Stimulated activated CD8-positive, alpha-beta memory T cell treated with anti-CD3 and anti-CD28 coated beads, Interleukin-15, amount 100 ng/mL, for 1 hour (primary cell): ENCODE measurements around the gene MPHOSPH9.

ENCODE experiments used
- DNase-seq: peaks from one replicate; pipeline ENCODE4 v3.0.0-alpha.2; 2020; ENCODE audit warnings: low read depth

Gene MPHOSPH9

DNA sequence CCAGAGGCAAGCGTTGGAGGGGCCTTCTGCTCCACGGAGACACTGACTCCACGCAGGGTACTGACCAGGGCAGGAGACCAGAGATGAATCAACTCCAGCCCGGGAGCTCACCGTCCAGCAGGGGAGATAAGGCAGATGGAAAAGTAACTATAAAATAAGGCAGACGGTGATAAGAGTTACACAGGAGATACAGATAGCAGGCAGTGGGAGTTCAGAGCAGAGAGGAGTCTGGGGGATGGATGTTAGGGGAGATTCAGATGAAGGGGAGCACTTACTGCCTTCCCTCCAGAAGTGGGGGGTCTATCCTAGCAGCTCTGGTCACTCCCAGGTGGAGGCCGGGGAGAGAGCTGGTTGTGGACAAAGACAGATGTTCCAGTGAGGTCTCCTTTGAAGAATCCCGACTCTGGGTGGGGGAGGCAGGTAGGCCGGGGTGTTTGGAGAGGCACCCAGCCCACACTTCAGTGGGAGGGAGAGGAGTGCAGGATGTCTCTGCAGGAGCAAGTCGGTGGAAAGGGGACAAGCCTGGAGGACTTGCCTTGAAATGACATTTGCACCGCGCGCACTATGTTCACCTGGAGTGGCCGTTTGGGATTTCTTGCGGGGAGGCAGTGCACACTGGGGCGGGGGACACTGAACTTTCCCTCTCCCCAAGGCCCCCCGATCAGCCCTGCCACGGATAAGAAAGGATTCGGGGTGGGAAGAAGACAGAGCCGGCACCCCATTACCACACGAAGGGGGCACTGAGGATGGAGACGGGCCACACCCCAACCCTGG, 83.3 kb downstream of the MPHOSPH9 start:
- no peak for DNase-seq

DNA sequence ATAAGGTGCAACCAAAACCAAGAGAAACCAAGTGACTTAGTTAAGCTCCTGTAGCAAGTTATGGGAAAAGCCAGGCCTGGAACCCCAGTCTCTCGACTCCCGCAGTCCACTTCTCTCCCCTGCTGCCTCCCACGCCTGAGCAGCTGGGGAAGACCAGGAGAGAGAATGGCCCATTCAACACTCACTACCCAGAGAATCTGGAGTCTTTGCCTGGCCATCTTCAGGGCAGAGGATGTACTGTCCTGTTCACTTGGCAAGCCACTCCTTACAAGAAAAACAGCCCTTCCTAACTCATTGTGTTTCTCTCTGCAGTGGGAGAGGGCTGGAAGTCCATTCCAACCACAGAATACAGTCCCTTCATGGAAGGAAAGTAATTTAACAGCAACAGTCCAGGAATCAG, 83.9 kb downstream of the MPHOSPH9 start:
- DNase-seq: no peak

DNA sequence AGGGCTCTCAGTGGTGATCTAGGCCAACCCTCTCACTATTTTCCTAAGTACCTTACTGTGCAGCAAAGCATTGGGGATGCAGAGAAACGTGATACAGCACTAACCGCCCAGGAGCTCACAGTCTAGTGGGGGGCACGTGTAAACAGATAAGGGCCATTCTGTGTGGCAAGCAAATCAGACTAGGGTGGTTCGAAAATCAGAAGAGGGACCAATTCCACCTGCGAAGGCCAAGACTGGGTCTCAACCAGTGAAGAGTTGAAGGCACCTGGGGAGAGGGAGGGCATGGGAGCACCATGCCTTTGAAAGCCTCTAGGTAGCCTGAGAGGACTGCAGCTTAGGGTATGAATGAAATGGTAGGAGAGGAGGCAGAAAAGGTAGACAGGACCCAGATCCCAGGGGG, 84.3 kb downstream of the MPHOSPH9 start:
- no peak for DNase-seq

DNA sequence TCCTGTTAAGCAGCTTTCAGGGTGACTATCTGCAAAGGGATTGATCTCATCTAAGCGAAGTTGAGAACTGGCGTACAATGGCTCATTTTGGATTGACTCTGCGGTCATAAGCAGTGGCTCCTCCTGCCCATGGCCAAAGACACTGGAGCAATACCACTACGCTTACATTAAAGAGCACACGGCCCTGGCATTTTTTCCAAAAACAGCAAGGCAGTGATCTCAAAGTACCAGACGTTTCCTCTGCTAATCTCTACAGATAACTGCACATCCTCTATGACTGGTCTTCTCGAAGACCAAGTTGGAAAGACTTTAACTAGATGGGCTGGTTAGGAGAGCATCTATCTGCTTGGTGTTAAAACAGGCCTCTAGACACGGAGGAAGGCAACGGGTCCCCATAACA, 84.7 kb downstream of the MPHOSPH9 start:
- DNase-seq: no peak

DNA sequence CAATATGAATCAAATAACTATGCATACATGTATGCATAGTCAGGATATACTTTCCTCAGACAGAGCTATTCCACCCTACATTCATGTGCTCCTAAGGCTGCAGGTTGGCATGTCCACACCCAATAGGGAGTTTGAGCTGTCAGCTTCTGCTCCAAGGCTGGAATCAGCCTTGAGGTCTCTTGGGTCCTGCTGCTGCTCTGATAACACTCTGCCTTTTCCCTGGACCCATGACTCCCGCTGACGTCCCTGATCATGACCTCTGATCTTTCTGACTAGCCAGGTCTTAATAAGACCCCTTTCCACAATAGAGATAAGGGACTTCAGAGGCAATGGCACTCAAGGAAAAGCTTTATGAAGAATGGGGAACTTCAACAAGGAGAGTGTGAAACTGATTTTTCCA, 87.7 kb downstream of the MPHOSPH9 start:
- no peak for DNase-seq

DNA sequence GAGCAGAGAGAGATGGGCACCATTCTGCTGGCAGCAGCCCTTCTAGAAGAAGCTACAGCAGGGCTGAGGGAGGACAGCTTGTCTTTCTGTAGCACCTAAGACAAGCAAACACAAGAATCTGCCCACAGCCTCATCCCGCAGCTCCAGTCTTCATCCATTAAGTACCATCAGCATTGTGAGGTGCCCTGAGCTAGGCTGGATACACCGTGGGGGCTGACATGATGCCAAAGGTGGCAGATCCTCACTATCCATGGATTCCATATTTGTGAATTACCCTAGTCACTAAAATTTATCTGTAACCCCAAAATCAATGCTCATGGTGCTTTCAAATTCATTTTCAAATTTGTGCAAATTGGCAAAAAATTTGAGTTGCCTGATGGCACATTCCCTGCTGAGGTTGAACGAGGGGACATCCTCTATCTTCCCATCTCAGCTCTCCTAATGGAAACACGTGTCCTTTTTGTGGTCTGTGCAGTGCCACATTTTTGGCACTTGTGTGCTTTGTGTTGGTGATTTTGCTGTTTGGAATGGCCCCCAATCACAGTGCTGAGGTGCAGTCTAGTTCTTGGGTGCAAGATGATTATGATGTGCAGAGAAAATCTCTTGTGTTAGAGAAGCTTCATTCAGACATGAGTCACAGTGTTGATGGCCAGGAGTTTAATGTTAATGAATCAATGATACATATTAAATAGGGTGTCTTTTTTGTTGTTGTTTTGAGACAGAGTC, 89.0 kb downstream of the MPHOSPH9 start:
- DNase-seq: no peak

- no peak for DNase-seq
These were observed 89.8 kb downstream of the MPHOSPH9 start for GRCh38 chr12:123142921-123143735.

- no peak for DNase-seq
These were observed 90.5 kb downstream of the MPHOSPH9 start for GRCh38 chr12:123142518-123142840.

DNA sequence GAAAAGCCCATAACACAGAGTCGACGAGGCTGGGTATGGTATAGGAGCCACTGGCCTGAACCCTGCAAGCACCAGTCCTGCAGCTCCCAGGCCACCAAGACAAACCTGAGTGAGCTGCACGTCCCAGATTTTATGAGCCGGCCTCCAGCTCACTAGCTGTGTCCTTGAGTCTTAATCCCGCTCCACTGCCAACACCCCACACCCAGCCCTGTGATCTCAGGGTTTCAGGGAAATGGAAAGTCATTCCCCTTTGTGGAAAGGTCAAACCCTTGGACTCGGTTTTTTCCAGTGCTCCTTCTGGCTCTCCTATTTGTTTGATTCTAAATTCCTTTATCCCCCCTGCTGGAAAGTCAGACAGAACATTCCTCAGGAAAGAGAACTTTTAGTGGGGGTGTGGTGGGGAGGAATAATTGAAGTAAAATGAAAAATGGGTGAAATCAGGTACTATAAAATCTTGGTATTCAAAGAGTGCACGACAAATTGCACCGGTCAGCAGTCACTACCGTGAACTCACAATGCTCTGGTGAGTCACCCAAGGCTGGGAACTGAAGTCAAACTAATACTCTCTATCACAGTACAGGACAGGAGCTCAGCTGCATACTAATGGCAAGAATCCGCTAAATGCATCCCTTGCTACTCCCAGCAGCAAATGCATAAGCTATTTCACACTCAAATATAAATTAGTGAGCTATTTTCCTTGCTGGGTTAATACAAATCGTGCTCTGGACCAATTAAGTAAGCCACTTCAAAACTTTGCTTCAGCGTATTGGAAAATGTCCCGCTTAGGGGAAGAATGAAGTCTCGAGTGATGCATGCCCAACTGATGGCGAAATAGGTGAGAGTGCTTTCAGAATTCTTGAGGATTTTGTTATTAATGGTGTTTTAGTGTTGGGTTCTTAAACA, 91.1 kb downstream of the MPHOSPH9 start:
- no peak for DNase-seq

DNA sequence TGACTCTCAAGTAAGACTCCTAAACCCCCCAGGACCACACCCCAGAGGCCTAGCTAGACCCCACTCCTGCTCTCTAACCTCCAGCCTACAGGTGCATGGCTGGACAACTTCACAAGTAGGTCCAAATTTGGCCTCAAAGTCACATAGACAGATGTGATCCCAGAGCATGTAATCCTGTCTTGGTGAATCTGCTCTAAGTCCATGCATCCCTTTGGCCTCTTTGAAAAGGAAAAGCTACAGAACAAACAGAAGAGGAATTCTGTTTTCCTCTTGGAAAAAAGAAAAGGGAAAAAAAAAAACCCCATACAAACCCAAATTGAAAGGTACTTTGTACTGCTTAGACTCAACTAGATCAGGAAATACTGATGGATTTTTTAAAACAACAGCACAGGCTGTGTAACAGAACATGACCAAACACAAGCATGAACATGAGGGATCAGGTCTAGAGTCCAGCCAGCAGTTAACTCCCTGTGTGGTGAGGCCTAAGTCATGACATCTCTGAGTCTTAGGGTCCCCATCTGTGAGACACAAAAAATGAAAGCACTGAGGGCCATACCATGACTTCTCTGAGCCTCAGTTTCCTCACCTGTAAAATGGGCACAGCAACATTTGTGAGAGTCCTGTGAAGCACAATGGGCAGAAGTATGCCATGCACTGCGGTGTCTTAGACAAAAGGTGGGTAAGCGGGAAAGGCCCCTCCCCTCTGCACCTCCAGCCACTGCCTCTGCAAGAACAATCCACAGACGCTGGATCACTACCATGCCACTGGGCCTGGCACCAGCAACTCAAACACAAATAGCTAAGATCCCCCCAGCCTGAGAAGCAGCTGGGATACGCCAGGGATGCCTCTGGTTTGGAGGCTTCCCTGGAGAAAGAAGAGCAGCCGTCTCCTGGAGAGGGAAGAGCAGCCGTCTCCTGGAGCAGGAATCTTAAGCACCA, 92.0 kb downstream of the MPHOSPH9 start:
- DNase-seq: no peak

GRCh38 chr12:123139926-123140675, 92.8 kb downstream of the MPHOSPH9 start:
- no peak for DNase-seq

GRCh38 chr12:123135688-123136087, 97.3 kb downstream of the MPHOSPH9 start:
- DNase-seq: no peak

DNA sequence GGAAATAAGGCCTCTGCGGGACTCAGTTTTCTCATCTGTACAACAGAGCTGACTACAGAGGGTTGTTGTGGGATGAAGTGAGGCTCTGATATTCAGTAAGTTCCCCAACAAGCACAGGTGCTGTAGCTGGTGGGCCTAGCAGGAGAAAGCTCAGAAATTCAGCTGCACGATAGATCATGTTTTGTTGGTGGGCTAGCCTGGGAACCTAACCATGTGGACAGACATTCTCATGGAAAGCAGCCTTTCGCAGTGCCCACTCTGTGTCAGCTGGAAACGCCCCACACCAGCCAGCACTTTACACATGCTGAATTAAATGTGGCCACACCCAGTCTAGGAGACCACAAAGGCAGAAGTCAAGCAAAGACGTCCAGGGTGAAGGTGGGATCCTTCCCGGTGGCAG, 98.1 kb downstream of the MPHOSPH9 start:
- DNase-seq: no peak

GRCh38 chr12:123134271-123134671, 98.7 kb downstream of the MPHOSPH9 start:
- no peak for DNase-seq

DNA sequence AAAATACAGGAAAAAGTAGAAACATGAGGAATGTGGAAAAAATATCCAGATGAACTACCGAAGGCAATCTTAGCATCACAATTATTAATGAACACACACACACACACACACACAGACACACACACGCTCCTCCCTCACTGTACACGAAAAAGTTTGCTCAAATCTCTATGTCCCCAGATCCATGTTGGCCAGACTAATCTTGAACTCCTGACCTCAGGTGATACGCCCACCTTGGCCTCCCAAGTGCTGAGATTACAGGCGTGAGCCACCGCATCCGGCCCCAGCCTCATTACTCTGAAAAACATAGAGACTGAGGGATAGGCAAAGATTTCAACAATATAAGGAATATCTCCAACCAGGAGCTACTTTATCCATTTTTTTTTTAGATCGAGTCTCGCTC, 99.2 kb downstream of the MPHOSPH9 start:
- DNase-seq: no peak

DNA sequence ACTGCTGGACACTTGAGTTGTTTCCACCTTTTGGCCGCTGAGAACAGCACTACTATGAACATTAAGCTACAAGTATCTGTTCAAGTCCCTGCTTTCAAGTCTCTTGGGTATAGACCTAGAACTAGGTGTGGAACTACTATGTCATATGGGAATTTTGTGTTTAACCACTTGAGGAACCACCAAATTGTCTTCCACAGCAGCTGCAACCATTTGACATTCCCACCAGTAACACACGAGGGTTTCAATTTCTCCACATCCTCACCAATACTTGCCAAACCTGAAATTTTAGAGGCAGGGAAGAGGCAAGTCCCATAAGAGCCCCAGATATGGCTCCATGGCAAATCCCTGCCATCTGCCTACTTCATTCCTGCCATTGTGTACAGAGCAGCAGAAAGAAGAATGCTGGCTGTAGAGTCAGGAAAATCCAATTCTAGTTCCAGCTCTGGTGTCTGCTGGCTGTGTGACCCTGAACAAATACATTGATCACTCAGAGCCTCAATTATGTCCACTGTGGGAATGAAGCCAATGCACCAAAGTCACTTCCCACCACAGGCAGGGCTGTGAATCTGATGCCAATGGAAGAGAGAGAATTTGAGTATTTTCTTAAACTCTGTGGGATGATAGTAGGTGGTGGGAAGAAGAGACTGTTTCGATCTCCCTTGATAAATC, 99.9 kb downstream of the MPHOSPH9 start:
- no peak for DNase-seq

DNA sequence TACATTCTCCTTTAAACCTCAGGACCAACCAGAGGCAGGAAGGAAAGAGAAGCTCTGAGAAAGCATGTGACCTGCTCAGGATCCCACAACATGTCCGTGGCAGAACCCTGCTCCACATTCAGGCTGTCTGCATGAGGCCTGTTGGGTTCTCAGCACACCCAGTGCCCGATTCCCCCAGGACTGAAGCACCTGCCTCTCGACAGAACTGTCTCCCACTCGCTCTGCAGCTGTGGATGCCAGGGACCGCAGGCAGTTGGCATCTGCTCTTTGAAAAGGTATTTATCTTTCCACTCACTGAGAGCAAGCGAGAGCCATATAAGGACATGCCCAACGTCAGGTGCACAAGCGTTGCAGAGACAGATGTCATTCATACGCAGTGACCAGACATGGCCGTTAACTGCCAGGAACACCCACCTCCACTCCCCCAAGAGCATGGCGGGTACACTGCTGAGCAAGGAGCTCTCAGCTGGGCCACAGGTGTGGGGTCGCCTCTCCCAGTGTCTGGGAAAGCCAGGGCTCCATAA, 101.0 kb downstream of the MPHOSPH9 start:
- DNase-seq: no peak

DNA sequence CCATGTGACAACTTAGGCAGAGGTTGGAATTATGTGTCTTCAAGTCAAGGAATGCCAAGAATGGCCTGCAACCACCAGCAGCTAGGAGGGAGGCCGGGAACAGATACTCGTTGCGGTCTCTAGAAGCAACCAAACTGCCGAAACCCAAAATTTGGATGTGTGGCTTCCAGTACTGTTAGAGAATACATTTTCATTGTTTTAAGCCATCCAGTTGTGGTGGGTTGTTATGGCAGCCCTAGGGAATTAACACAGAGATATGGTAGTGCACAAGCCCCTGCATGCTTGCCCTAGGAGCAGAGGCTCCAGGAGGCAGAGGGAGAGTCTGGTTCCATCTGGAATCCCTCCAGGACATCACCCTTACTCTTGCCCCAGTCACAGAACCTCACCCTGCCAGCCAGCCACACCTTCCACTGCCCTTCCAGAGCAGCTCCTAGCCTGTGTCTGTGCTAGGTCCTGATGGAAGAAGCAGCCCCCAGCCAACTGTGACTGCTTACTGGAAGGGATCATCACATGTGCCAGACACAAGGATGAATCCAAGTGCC, 101.6 kb downstream of the MPHOSPH9 start:
- no peak for DNase-seq

DNA sequence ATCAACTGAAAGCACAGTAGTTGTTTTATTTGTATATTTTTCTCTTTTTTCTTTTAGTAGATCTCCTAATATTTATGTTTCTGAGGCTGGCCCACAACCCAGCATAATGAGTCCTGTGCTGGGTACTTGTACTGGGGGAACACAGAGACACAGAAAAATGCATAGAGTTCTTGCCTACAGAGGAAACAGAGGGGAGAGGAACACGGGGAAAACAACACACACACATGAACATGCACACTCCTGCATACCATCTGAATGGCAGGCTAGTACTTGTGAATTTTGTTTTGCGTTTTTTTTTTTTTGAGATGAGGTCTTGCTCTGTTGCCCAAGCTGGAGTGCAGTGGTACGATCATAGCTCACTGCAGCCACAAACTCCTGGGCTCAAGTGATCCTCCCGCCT, 103.3 kb downstream of the MPHOSPH9 start:
- no peak for DNase-seq
